Stomach smooth muscle (tissue), 2 donors: ENCODE data around the gene ZCCHC14.
A peak's percentile ranks its signal among the peaks of the same experiment; 100 is the strongest.

Source experiments
- H3K27ac ChIP-seq: one replicate; pipeline ENCODE4 v1.7.0; 2013; ENCODE audit warnings: mild to moderate bottlenecking, low read length, inconsistent platforms
- H3K27me3 ChIP-seq, 2 donors: one replicate each; pipeline ENCODE4 v1.7.0; 2013; ENCODE audit warnings: low read length in 2 of 2; ENCODE audit not compliant: insufficient read depth in 2 of 2, control insufficient read depth in 1 of 2
- H3K36me3 ChIP-seq, 2 donors: one replicate each; pipeline ENCODE4 v1.7.0; 2013; ENCODE audit warnings: low read length in 2 of 2; ENCODE audit not compliant: control insufficient read depth in 2 of 2, insufficient read depth in 2 of 2
- H3K4me1 ChIP-seq: one replicate; pipeline ENCODE4 v1.7.0; 2013; ENCODE audit warnings: low read length; ENCODE audit not compliant: control insufficient read depth, insufficient read depth
- H3K4me3 ChIP-seq, 2 donors: one replicate each; pipeline ENCODE4 v1.7.0; 2013; ENCODE audit warnings: low read length in 2 of 2
- H3K9ac ChIP-seq, 2 donors: one replicate each; pipeline ENCODE4 v1.7.0; 2013; ENCODE audit warnings: low read length in 2 of 2, mild to moderate bottlenecking in 1 of 2
- H3K9me3 ChIP-seq, 2 donors: one replicate each; pipeline ENCODE4 v1.7.0; 2013; ENCODE audit warnings: low read length in 2 of 2; ENCODE audit not compliant: control insufficient read depth in 2 of 2
- donor health status: healthy.
- donor health status: Pancreatic carcinoma.

Gene ZCCHC14

GRCh38 chr16:87409153-87409552, 83.7 kb downstream of the ZCCHC14 start:
- Histone ChIP-seq H3K9ac (no peak overlapping the region), H3K4me3 (no peak overlapping the region), H3K9me3 (no peaks in the 10 kb centered on the region), H3K27ac (no peak overlapping the region), H3K36me3 (peaks cover 58 to 61% of the 10 kb centered on the region in 2 donors), H3K4me1 (no peaks in the 10 kb centered on the region), H3K27me3 (no peaks in the 10 kb centered on the region)

DNA sequence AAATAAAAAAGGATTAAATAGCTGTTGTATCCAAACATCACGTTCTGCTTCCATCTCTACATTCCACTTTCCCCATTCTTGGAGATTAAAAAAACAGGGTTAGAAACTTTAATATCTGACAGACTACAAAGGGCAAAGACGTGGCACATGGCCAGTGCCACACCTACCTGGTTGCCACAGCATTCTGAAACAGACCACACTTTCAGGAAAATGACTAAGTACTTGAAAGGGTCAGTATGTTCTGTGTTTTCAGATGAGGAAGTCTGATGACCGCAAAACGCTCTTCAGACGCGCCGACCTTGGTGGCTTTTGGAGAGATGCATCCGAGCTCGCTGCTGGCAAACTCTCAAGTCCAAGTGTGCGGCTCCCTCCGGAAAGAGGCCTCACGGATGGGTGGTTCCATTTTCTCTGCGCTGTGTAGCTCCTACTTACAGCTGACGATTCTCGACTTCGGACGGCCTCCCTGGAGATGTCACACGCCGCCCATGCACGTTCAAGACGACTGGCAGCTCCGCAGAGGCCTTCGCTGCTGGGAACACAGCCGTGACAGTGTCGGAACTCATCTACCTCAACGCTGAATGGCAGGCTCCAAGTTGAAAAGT, 85.2 kb downstream of the ZCCHC14 start:
- Histone ChIP-seq H3K9ac (no peak overlapping the region), H3K27ac (no peak overlapping the region), H3K27me3 (no peaks in the 10 kb centered on the region), H3K36me3 (peaks cover 60 to 72% of the 10 kb centered on the region in 2 donors), H3K4me3 (no peak overlapping the region), H3K4me1 (no peaks in the 10 kb centered on the region), H3K9me3 (no peaks in the 10 kb centered on the region)

GRCh38 chr16:87406495-87407088, 86.2 kb downstream of the ZCCHC14 start:
- Histone ChIP-seq H3K27me3 (no peaks in the 10 kb centered on the region), H3K4me1 (no peaks in the 10 kb centered on the region), H3K4me3 (no peak overlapping the region), H3K36me3 (peaks cover 52 to 68% of the 10 kb centered on the region in 2 donors), H3K9me3 (no peaks in the 10 kb centered on the region), H3K27ac (no peak overlapping the region), H3K9ac (no peak overlapping the region)

DNA sequence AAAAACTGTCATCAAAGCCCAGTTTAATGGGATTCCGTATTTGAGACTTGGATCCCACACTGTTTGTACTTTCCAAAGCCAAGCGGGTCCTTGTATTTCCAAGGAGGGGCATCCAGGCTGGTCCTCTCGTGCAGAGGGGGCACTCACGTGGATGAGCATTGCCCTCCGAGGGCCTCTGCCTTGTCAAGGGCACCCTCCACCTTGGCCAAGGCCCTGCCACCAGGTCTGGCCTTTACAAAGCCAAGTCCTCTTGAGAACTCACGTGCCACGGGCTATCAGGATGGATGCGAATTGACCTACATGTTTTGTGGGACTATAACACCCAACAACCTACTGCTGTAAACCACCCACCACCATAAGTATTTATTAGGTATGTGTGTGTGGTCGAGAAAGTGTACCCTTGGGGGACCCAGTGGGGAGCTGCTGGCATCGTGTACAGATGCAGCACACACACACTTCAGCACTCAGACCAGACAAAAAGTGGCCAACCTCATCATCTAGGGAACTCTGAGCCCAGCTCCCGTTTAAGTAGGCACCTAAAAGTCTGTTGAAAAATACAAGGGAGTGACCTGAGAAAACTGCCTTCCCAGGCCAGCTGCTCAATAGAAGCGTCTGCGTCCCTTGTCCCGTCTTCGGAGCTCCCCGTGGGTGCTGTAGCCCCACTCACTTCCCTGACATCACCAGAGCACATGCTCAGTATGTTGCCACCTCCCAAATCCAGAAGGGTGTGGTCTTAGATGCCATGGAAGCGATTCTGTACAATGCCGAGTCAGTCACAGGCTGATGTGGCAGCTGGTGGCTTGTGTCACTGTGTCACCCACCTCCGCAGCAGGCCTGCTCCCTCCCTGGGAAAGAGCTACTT, 87.8 kb downstream of the ZCCHC14 start:
- Histone ChIP-seq H3K4me1 (no peaks in the 10 kb centered on the region), H3K36me3 (peaks cover 42 to 59% of the 10 kb centered on the region in 2 donors), H3K9ac (no peak overlapping the region), H3K27me3 (no peaks in the 10 kb centered on the region), H3K27ac (no peak overlapping the region), H3K4me3 (no peak overlapping the region), H3K9me3 (no peaks in the 10 kb centered on the region)

DNA sequence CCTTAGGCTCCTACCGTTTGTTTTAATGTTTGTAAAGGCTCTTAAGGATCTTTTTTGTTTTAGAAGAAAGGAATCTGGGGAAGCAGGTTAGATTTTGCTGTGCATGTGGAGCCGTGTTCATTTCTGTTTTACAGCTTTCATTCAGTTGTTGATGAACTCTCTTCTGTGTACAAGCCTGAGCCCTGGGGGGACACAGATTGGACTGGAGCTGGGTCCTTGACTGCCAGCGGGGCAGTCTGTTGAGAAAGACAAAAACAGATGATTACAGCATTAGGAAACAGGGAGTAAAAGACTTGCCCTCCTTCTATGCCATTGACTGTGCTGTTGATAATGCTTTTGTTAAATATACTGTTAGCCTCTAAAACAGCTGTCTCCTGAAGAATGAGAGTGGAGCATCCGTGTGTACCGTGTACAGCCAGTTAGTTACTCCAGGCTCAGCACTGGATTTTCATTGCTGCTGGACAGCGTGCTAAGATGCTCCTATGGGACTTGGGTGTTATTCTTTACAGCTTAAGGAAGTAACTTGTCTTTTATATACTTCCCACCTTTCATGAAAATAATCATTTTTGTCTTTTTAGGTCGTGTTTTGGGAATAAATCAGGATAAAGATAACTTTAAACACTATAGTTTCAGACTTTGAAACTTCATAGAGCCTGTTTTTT, 97.5 kb downstream of the ZCCHC14 start:
- Histone ChIP-seq H3K27me3 (no peaks in the 10 kb centered on the region), H3K4me3 (no peak overlapping the region), H3K9me3 (no peaks in the 10 kb centered on the region), H3K9ac (peak overlapping the region in 1 of 2 donors; percentile 29), H3K36me3 (peaks cover 7 to 9% of the 10 kb centered on the region in 2 donors), H3K27ac (no peak overlapping the region), H3K4me1 (peaks cover 29% of the 10 kb centered on the region)

GRCh38 chr16:87393680-87394055, 99.2 kb downstream of the ZCCHC14 start:
- Histone ChIP-seq H3K27ac (peak overlapping the region; percentile 70), H3K4me3 (peak overlapping the region; percentile 87 to 90), H3K36me3 (peaks cover 0 to under 1% of the 10 kb centered on the region in 2 donors), H3K27me3 (no peaks in the 10 kb centered on the region), H3K9me3 (no peaks in the 10 kb centered on the region), H3K4me1 (peaks cover 29% of the 10 kb centered on the region), H3K9ac (peak overlapping the region; percentile 76 to 79)

GRCh38 chr16:87392821-87393679, 99.8 kb downstream of the ZCCHC14 start:
- H3K4me3 ChIP-seq: peak overlapping the region; percentile 87 to 90
- H3K9ac ChIP-seq: peak overlapping the region; percentile 76 to 79
- H3K36me3 ChIP-seq: no peaks in the 10 kb centered on the region
- no peaks in the 10 kb centered on the region for H3K27me3 ChIP-seq
- H3K9me3 ChIP-seq: no peaks in the 10 kb centered on the region
- peak overlapping the region; percentile 70 for H3K27ac ChIP-seq
- H3K4me1 ChIP-seq: peaks cover 30% of the 10 kb centered on the region

DNA sequence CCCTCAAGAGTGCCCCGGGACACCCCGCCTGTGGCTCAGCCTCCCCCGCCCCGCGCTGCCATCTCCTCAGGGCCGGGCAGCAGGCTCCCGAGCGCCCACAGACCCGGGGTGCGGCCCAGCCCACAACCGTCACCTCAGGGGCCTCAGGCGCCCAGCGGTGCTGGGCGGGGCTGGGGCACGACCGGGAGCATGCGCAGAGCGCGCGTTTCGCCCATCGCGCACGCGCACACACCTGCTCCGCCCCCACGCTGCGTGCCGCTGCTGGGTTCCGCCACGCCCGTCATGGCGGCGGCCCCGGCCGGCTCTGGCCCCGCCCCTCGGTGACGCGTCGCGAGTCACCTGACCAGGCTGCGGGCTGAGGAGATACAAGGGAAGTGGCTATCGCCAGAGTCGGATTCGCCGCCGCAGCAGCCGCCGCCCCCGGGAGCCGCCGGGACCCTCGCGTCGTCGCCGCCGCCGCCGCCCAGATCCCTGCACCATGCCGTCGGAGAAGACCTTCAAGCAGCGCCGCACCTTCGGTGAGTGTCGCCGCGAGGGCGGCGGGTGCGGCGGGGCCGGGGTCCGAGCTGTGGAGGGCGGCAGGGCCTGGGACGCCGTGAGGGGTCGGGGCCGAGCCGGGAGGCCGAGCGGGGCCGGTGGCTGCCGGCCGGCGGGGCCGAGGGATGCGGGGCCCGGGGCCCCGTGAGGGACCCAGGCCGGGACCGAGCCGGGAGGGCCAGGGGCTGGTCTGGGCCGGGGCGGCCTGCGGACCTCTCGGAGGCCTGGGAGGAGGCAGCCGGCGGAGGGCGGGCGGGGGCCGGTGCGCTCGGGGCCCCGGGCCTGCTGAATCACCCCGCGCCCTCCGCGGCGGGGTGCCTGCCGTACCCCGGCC, 100.6 kb downstream of the ZCCHC14 start, which contains the start of gene MAP1LC3B:
Gene MAP1LC3B (plus strand): TSS at position 387 of the 871 bp plus-strand sequence. CDS start 92 bp downstream, at position 479.
- H3K27ac ChIP-seq: peak within 1 kb of the TSS; percentile 96
- no peaks in the 10 kb centered on the region for H3K27me3 ChIP-seq
- no peaks in the 10 kb centered on the region for H3K36me3 ChIP-seq
- H3K9me3 ChIP-seq: no peaks in the 10 kb centered on the region
- H3K4me1 ChIP-seq: peaks cover 39% of the 10 kb centered on the region
- peak within 1 kb of the TSS; percentile 87 to 90 for H3K4me3 ChIP-seq
- H3K9ac ChIP-seq: peak within 1 kb of the TSS; percentile 82 to 86

- Histone ChIP-seq H3K36me3 (no peaks in the 10 kb centered on the region), H3K9me3 (no peaks in the 10 kb centered on the region), H3K4me1 (peaks cover 42% of the 10 kb centered on the region), H3K27me3 (no peaks in the 10 kb centered on the region), H3K4me3 (peak overlapping the region; percentile 62 to 90), H3K9ac (peak overlapping the region; percentile 82 to 86), H3K27ac (peak overlapping the region; percentile 96)
These were observed 101.4 kb downstream of the ZCCHC14 start for GRCh38 chr16:87391324-87391949.
